Measurements from ENCODE around the gene CNST.

GRCh38 chr1:246540738-246541491 is 25.3 kb upstream of the CNST start:
- TF ChIP-seq POLR2AphosphoS5 (IDR thresholded peaks at IDR 0.05; ENCODE audit: low read depth, low read length) (no peak), REST (IDR thresholded peaks at IDR 0.05; ENCODE audit: insufficient read depth in 1 of 2, low read depth in 2 of 2, low read length in 2 of 2) (no peak), SIN3A (IDR thresholded peaks at IDR 0.05; ENCODE audit: borderline replicate concordance, insufficient read depth, low read length) (no peak), TAF1 (IDR thresholded peaks at IDR 0.05; ENCODE audit: borderline replicate concordance, insufficient read depth, low read length) (no peak)
